ENCODE data around the gene DGKQ.
"Not testable (repeated sequence)": the region's sequence is repeated elsewhere in the genome, so short reads cannot be mapped to it uniquely, and the experiment has no call there.

DGKQ gene

DNA sequence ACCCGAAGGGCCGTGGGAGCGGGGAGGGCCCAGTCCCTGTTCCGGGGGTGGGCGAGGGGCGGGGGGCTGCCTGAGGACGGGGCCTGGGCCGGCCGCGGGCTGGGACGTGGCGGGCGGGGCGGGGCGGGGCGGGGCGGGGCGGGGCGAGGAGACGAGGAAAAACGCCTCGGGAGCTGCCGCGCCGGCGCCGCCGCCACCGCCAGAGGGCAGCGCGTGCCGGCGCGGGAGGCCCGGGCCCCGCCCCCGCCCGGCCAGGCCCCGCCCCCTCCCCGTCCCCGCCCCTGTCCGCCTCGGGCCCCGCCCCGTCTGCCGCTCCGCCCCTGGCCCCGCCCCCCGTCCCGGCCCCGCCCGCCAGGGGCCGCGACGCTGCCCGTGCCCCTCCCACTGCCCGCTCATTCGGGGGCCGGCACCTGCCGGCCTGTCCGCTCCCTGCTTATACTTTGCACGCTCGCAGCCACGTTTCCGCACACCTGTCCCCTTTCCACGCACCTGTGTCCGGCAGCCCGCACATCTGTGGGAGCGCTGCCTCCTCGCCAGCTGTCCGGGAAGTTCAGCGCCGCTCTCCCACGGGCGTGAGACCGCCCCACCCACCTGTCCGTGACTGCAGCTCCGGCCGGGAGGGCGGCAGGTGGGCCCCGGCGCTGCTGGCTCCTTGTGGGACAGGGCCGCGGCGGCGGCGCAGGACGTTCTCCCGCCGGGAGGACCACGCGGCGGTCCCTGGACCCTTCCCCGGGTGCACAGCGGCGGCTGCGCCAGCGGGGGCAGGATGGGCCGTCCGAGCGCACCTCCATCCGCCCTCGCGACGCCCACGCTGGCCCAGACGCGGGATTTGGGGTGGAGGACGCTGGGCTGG, 36.4 kb upstream of the DGKQ start:
- DNase-seq, result no peak

DNA sequence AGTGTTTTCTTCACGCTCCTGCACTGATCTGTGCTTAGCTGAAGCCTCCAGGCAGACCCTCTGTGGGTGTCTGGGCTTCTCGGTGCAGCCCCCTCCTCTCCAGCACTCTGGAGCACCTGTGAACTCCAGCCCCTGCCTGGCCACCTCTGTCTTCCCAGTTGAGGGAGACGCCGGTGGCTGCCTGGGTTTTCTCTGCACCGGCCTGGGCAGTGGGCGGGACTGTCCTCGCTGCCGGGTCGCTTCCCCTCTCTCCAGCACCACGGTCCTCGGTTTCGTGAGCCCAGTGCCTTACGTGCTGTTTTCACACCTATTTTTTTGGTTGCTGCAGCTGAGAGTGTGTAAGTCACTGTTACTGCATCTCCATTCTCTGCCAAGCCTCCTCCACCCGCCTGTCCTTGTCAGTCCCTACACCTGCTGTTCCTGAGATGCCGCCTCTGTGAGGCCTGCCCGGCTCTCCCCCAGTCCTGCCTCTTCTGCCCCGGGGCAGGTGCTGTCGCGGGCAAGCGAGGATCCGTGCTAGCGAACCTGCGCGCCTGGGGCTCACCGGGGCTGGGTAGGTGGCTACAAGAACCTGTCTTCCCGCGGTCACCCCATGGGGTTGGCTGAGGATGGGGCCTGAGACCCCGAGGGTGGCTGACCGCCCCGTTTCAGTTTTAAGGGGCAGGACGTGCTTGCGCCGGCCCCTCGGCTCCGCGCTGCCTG, 35.6 kb upstream of the DGKQ start:
- no peak for DNase-seq

DNA sequence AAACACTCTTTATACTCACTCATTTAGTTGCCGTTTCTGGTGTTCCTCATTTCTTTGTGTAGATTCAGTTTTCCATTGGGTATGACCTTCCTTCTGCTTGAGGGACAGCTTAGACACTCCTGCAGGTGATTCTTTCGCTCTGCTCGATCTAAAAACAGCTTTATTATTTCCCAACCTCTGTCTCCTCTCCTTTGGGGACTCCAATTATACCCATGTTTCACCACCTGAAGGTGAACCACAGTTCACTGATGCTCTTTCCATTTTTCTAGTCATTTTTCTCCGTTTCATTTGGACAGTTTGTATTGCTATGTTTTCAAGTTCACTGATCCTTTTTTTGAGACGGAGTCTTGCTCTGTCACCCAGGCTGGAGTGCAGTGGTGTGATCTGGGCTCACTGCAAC, 33.5 kb upstream of the DGKQ start:
- DNase-seq, result no peak

DNA sequence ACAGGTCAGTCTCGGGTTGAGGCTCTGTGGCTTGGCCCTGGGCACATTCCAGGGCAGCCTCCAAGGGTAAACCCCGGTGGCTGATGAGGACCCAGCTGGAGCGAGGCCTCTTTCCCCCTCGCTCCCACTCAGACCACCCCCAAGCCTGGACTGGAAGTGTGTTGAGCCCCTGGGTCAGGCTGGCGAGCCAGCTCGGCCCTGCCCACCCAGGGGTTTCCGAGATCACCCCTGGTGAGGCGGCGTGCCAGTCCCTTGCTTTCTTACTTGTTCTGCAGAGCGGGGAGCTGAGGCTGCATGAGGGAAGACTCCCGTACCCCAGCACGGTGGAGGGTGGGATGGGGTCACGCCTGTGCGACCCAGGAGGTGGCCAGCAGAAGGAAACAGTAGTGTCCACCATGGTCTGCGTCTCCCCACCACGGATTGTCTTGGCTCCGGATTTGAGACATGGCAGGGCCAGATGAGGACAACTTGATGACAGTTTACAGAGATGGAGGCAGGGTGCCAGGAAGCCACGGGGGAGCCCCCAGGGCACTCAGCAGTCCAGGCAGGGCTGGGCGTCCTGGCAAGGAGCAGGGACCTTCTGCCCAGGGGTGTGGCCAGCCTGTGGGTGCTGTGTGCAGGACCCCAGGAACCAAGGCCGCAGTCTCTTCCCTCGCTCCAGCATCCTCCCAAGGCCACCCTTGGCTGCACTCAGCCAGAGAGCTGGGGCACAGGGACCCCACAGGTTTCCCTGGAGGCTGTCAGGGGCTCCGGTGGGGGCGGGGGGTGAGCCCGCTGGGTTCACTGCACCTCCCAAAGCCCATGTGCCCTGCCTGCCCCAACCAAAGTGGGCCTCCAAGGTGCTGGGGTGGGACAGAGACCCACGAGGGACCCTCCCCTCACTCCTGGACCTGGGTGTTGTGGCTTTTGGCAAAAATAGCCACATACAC, 31.5 kb upstream of the DGKQ start:
- DNase-seq, result no peak

DNA sequence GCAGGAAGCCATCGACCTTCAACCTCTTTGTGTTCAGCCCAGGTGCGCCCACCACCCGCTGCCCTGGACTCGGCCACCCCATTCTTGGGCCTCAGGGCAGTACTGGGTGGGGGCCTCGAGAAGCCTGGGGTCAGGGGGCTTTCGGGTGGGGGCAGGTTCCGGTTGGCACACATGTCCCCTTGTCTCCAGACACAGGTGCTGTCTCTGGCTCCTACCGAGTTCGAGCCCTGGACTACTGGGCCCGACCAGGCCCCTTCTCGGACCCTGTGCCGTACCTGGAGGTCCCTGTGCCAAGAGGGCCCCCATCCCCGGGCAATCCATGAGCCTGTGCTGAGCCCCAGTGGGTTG, 30.7 kb upstream of the DGKQ start:
- no peak for DNase-seq

DNA sequence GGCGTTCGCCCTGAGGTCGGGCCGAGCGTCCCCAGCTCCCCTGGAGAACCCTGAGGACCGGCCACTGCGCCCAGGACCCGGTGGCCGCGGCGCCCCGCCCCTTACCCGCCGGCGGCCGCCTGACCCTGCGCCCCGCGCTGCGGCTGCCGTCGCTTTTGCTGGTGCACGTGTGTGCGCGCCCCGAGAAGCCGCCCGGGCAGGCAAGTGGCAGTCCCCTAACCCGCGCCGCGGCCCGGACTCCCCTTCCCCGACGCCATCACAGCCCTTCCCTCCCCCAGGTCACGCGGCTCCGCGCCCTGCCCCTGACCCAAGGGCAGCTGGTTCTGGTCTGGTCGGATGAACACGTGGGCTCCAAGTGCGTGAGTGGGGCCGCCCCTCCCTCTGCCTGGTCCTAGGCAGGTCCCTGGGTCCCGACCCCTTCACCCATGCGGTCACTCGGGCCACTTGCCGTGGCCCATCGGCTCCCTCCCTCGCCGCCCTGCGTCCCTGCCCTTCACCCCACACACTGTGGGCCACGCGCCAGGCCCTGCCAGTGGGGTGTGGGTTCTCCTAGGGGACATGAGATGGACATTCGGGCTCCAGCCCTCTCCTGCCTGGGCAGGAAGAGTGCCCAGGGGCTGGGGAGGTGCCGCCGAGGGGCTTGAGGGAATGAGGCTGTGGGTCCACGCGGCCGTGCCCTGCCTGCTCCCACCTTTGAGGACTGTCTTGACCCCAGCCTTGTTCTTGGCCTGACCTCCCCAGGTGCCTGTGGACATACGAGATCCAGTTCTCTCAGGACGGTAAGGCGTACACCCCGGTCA, 30.1 kb upstream of the DGKQ start:
- no peak for DNase-seq

DNA sequence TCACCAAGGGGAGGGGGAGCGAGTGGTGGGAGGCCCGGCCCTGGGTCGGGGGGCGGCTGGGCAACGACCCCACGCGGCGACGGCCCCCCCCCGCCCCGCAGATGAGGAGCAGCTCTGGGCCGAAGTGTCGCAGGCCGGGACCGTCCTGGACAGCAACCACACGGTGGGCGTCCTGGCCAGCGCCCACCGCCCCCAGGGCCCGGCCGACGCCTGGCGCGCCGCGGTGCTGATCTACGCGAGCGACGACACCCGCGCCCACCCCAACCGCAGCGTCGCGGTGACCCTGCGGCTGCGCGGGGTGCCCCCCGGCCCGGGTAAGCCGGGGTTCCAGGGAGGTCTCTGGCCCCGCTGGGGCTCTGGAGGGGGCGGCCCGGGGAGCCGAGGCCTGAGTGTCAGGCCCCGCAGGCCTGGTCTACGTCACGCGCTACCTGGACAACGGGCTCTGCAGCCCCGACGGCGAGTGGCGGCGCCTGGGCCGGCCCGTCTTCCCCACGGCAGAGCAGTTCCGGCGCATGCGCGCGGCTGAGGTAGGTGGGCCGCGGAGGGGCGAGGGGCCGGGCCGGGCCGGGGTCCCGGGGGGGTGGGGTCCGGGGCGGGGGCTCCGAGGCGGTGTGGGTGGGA, 29.4 kb upstream of the DGKQ start:
- DNase-seq, result no peak

DNA sequence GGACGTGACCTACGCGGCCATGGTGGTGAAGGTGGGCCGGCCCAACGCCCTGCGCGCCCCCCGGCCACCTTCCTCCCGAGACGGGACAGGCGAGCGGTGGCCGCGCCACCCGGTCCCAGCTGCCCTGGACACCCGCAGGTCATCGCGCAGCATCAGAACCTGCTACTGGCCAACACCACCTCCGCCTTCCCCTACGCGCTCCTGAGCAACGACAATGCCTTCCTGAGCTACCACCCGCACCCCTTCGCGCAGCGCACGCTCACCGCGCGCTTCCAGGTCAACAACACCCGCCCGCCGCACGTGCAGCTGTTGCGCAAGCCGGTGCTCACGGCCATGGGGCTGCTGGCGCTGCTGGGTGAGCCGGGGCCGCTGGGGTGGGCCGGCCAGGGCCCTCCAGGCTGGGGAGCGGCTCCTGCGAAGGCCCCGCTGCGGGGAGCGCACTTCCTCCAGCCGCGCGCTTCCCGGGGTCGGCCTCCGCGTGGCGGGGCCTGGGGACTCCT, 28.8 kb upstream of the DGKQ start:
- DNase-seq, result no peak

DNA sequence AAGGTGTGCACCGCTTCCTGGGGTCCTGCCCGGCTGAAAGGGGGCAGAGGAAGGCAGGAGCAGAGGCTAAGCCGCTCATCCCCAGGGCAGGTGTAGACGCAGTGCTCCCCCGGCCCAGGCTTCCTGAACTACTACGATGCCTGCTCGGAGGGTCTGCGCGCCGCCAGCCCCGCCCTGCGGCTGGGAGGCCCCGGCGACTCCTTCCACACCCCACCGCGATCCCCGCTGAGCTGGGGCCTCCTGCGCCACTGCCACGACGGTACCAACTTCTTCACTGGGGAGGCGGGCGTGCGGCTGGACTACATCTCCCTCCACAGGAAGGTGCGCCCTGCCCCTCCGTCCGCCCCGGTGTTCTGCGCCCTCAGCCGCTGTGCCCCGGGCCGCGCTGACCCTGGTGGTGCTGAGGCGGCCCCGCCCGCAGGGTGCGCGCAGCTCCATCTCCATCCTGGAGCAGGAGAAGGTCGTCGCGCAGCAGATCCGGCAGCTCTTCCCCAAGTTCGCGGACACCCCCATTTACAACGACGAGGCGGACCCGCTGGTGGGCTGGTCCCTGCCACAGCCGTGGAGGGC, 28.3 kb upstream of the DGKQ start:
- no peak for DNase-seq

DNA sequence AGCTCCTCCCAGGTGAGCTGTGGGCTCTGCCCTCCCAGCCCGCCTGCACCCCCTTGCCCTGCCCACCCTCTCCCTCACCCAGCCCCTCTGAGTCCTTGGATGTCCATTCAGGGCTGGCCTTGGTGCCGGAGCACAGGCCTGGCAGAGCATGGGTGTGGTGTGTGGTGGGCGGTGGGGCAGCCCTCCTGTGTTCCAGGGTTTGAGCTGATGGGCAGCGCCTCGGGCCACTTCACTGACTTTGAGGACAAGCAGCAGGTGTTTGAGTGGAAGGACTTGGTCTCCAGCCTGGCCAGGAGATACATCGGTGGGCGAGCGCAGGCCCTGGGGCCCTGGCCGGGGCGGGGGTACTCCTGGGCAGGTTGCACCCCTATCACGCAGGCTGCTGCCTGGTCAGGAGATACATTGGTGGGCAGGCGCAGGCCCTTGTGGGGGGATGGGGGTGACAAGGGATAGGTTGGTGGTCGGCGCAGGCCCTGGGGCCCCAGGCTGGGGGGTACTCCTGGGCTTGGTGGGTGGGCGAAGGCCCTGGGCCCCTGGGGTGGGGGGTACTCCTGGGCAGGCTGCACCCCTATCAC, 27.4 kb upstream of the DGKQ start:
- no peak for DNase-seq

DNA sequence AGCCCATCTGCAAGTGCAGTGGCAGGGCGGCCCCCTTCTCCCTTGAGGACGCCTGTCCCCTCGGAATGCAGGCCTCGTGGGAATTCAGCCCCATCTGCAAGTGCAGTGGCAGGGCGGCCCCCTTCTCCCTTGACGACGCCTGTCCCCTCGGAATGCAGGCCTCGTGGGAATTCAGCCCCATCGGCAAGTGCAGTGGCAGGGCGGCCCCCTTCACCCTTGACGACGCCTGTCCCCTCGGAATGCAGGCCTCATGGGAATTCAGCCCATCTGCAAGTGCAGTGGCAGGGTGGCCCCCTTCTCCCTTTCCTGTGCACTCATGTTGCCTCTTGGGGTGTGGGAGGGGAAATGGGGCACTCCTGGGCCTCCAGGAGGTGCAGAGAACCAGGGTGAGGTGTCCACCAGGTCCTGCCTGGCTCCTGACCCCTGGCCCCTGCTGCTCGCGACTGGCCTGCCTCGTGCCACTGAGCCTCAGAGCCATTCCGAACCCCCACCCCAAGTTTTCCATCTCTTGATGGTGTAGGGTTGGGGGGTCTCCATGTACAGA, 26.6 kb upstream of the DGKQ start:
- no peak for DNase-seq

DNA sequence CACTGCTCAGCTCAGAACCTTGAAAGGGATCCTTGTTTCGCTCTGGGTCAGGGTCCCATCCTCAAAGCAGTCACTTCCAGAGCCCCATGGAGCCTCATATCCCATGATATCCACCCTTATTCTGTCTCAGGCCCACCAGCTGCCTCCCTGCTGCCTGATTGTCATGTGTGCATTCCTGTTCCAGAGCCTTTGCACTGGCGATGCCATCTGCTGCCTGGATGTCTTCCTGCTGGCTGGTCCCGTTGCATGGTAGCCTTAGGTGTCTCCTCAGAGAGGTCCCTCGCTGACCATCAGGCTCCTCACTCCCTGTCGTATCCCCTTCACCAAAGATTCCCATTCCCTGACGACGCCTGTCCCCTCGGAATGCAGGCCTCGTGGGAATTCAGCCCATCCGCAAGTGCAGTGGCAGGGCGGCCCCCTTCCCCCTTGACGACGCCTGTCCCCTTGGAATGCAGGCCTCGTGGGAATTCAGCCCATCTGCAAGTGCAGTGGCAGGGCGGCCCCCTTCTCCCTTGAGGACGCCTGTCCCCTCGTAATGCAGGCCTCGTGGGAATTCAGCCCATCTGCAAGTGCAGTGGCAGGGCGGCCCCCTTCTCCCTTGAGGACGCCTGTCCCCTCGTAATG, 26.0 kb upstream of the DGKQ start:
- DNase-seq, result not testable (repeated sequence)

DNA sequence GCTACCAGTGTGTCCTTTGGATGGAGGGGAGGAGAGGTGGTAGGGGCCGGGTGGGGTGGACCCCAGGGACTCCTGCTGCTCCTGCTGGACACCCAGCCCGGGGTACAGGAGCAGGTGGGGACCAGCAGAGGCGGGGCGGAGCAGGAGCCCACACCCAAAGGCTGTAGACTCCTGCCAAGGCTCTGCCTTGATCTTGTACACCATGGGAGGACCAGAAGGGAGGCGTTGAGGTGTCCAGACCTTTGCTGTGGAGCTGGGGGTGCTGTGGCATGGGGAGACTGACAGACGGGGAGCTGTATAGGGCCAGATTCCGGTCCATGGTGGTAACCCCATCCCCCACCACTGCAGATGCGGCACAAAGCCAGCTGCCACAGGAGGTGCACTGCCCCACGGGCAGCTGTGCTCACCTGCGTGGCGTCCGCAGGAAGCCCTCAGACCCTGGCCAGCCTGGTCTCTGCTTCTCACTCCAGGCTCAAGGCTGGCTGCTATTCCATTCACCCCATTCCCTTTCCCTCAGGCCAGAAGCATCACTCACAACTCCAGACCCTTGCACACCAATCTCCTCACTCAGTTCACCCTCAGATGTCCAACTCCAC, 24.8 kb upstream of the DGKQ start:
- DNase-seq, result no peak

DNA sequence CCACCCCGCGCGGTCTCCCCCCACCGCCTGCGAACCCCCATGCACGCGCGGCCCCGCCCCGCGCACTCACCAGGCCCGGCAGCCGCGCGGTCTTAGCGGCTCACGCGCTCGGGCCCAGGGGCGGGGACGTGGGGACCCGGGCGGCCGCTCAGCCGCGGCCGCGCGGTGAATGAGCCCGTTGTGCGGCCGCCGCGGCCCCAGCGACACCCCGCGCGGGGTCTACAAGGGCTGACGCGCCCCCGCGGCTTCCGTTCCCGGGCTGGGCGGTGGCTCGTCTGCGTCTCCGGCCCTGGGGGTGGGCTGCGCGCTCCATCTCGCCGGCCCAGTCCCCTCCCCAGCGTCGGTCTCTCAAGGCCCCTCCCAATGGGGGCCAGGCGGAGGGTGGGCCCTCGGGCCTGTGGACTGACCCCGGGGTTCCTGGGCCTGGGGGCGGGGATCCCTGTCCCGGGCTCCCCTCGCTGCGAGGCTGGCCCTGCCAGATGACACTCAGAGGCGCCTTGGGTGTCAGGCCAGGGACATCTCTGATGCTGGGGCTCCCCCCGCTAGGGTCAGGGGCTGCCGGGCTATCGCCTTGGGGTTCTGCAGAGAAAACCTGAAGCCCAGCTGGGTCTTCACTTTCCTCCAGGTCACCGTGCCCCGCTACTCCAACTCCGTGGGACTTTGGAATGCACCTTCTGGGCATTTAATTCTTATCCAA, 24.2 kb upstream of the DGKQ start:
- DNase-seq, result no peak

DNA sequence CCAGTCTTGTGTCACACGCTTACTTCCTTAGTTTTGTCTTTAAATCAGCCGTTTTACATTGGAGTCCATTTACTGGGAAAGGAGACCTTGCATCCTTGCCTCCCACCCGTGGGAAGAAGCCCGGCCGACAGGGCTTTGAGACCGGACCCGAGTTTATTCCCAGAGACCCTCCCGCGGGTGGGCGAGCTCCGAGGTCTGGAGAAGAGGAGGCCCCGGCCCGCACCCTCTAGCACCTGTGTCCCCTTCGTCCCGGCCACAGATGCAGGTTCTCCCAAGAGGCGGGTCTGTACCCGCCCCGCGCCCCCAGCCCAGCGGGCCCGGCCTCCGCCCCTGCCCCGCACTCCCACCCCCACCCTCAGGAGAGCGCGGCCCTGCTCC, 23.6 kb upstream of the DGKQ start:
- no peak for DNase-seq

DNA sequence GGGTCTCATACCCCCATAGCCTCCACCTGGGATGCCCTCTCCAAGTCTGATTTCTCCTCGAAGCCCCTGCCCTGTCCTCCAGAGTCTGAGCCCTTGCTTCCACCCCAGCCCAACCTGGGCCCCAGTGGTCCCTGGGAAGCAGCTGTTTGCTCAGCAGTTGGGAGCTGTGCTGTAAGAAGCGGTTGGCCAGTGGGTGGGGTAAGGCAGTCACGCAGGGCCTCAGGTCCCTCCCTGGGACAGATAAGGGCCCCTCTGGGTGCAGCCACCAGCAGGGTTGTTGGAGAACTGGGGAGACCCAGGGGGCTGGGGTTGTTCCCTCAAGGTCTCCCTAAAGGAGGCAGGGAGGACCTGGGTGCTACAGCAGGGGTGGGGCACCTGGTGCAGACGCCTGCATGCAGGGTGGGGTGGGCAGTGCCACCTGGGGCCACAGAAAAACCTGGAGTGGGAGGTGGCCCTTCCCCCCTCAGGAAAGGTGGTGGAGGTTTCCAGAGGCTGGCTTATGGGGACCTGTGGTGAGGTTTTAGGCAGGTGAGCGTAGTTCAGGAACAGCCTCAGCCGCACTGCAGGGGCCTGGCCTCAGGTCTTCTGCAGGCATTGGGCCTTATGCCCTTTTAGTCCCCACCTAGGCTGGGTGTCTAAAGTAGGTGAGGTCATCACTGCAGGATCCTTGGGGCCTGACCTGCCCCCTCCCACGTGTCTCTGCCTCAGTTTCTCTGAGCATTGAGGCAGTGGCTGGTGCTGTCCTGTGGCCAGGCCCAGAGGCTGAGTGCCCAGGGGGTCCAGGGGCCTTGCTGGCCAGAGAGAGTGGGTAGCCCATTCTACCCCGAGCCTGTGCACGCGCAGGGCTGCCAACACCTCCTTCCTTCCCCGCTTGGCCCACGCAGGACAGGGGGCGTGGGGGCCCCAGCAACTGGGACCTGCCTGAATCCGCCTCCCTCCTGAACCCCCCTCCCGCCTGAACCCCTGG, 22.9 kb upstream of the DGKQ start:
- no peak for DNase-seq

DNA sequence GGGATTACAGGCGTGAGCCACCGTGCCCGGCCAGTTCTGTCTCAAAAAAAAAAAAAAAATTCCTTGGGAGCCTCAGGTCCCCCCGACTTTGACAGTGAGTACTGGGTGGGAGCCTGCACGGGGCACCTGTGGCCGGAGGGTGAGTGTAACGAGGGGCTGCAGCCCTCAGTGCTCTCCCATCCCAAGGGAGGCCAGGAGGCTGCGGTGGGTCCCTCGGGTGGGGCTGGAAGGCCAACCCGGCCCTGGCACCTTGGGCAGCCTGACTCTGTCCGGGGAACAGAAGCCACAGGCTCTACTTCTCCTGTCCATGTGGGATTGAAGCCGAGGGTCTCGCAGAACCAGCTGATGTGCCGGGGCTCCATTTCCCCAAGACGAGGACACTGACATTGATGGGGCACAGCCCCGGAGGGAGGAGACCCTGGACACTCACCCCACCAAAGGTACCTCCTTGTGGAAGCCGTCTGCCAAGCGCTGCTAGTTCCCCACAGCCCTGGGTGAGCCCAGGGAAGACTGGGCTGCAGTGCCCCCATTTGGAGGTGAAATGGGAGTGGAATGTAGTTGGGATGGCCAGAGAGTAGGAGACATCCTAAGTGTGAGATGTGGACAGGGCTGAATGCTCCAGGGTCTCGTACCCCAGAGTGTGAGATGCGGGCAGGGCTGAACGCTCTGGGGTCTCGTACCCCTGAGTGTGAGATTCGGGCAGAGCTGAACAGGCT, 22.1 kb upstream of the DGKQ start:
- DNase-seq, result no peak

Measured in NCI-H2081 treated with DMSO at 0.1 percent for 48 hours (cell line).